Panc1 (cell line): ENCODE measurements around the gene ARMS2.

Experiments used
- CTCF ChIP-seq: fragments of 450-650 bp; IDR thresholded peaks from 2 replicates; pipeline ENCODE4 v1.5.1; 2017; ENCODE audit warnings: mild to moderate bottlenecking
- POLR2AphosphoS5 ChIP-seq: IDR thresholded peaks from 2 replicates; pipeline ENCODE4 v1.6.1; 2012; ENCODE audit warnings: mild to moderate bottlenecking, low read depth, low read length, moderate library complexity
- REST ChIP-seq, 2 experiments: IDR thresholded peaks; 2 replicates each; pipeline ENCODE4 v1.6.1; 2011 to 2012; ENCODE audit warnings: low read depth in 2 of 2, control low read depth in 1 of 2, low read length in 1 of 2, mild to moderate bottlenecking in 1 of 2, moderate library complexity in 1 of 2; ENCODE audit not compliant: insufficient read depth in 1 of 2
- SIN3A ChIP-seq: IDR thresholded peaks from 2 replicates; pipeline ENCODE4 v1.6.1; 2012; ENCODE audit warnings: low read depth, mild to moderate bottlenecking, low read length, moderate library complexity, borderline replicate concordance; ENCODE audit not compliant: insufficient read depth
- TCF7L2 ChIP-seq: IDR thresholded peaks from 2 replicates; pipeline ENCODE4 v1.6.1; 2011; ENCODE audit warnings: mild to moderate bottlenecking, low read depth, low read length, inconsistent platforms

- TF ChIP-seq CTCF, result no peak
- TF ChIP-seq REST (IDR thresholded peaks at IDR 0.05; ENCODE audit: insufficient read depth in 1 of 2, low read depth in 2 of 2, low read length in 1 of 2), result no peak
- no peak for TF ChIP-seq POLR2AphosphoS5
- no peak for TF ChIP-seq SIN3A
- no peak for TF ChIP-seq TCF7L2
These were observed 46.9 kb upstream of the ARMS2 start for GRCh38 chr10:122407375-122408125.
